Natural killer cell (primary cell): ENCODE results near the gene FBXW4. TPM values are rescaled to one million over a fixed set of nuclear protein-coding genes. Genes with fewer than 3 reads are reported as not detected.

Experiments used
- ATAC-seq, 3 donors: fragments of 150-1000 bp in 2 of 3; fragments of 200-7000 bp in 1 of 3; cut with Tn5 transposase; 1 replicate in 1 of 3; 2 replicates in 2 of 3; pipeline ENCODE4 v1.10.0; 2021; ENCODE audit warnings: mild to moderate bottlenecking in 2 of 3, moderate library complexity in 2 of 3
- DNase-seq, 2 donors: peaks; one replicate each; pipeline versions ENCODE4 v3.0.0 to v3.0.0-alpha.2; 2013 to 2021; ENCODE audit warnings: mixed read lengths in 1 of 2
- H3K27ac ChIP-seq: one replicate; pipeline ENCODE4 v1.5.1; 2013; ENCODE audit warnings: mild to moderate bottlenecking, low read length
- H3K27me3 ChIP-seq: one replicate; pipeline ENCODE4 v1.6.1; 2013; ENCODE audit warnings: low read length; ENCODE audit not compliant: control insufficient read depth, insufficient read depth
- H3K36me3 ChIP-seq: one replicate; pipeline ENCODE4 v1.6.1; 2013; ENCODE audit warnings: low read length; ENCODE audit not compliant: control insufficient read depth, insufficient read depth
- H3K4me1 ChIP-seq: one replicate; pipeline ENCODE4 v1.6.1; 2013; ENCODE audit warnings: low read length; ENCODE audit not compliant: control insufficient read depth, insufficient read depth
- H3K4me3 ChIP-seq: one replicate; pipeline ENCODE4 v1.5.1; 2013; ENCODE audit warnings: low read length
- H3K9me3 ChIP-seq: one replicate; pipeline ENCODE4 v1.6.1; 2013; ENCODE audit warnings: low read length; ENCODE audit not compliant: control insufficient read depth, insufficient read depth
- H3K27ac Mint-ChIP-seq, 2 donors: one replicate each; pipeline ENCODE4 v1.8.0; 2022; ENCODE audit warnings: mild to moderate bottlenecking in 2 of 2, mixed read lengths in 2 of 2, moderate library complexity in 1 of 2
- H3K27me3 Mint-ChIP-seq, 2 donors: one replicate each; pipeline ENCODE4 v1.8.0; 2022; ENCODE audit warnings: low read depth in 2 of 2, mixed read lengths in 2 of 2
- H3K36me3 Mint-ChIP-seq: one replicate; pipeline ENCODE4 v1.8.0; 2022; ENCODE audit warnings: mixed read lengths
- H3K4me1 Mint-ChIP-seq, 2 donors: one replicate each; pipeline ENCODE4 v1.8.0; 2022; ENCODE audit warnings: mixed read lengths in 2 of 2
- H3K4me3 Mint-ChIP-seq: one replicate; pipeline ENCODE4 v1.8.0; 2022; ENCODE audit warnings: mild to moderate bottlenecking, moderate library complexity, mixed read lengths
- H3K9me3 Mint-ChIP-seq, 2 donors: one replicate each; pipeline ENCODE4 v1.8.0; 2022; ENCODE audit warnings: mixed read lengths in 2 of 2
- CTCF ChIP-seq: fragments of 200-600 bp; IDR thresholded peaks from one replicate; pipeline ENCODE4 v1.8.0; 2022; ENCODE audit warnings: antibody characterized with exemption
- WGBS: methylation state at CpG from one replicate; pipeline ENCODE4 v1.1.7; 2013; ENCODE audit warnings: missing lambda C conversion rate; ENCODE audit not compliant: insufficient coverage; 5-methylcytosine and 5-hydroxymethylcytosine counted together
- intact Hi-C: fragments of 100-400 bp; cut with micrococcal nuclease; formaldehyde crosslinking; loops from one replicate; pipeline ENCODE4 v1.14.2; 2022
- total RNA-seq, 4 donors: library from RNA; stranded (reverse); fragments of 120-200 nt in 1 of 4; gene quantifications; one replicate each; pipeline versions ENCODE4 v1.2.3 to v1.2.4, GENCODE V29; 2013 to 2022

Gene FBXW4
- total RNA-seq, 3 donors from 2014 or later (not counting 1 experiment from before 2014, with no cell fraction given), result 85.9 to 106 (median 91.9) TPM

GRCh38 chr10:101577121-101577871 lies 117.7 kb downstream of the FBXW4 start:
- Histone ChIP-seq H3K36me3 (peaks cover 21% of the 10 kb centered on the region), H3K27me3 (no peaks in the 10 kb centered on the region), H3K27ac (no peak overlapping the region), H3K4me3 (no peak overlapping the region), H3K4me1 (no peaks in the 10 kb centered on the region), H3K9me3 (no peaks in the 10 kb centered on the region)
- ATAC-seq, result no peak
- no peaks in the 10 kb centered on the region for H3K36me3 Mint-ChIP-seq
- TF ChIP-seq CTCF, result no peak
- H3K27me3 Mint-ChIP-seq, result no peaks in the 10 kb centered on the region
- H3K4me1 Mint-ChIP-seq, result peaks cover 0 to 4% of the 10 kb centered on the region in 2 donors
- intact Hi-C loops, result no loop called here
- H3K4me3 Mint-ChIP-seq, result no peak overlapping the region
- no peak for DNase-seq
- no peaks in the 10 kb centered on the region for H3K9me3 Mint-ChIP-seq
- no peak overlapping the region for H3K27ac Mint-ChIP-seq
- 95% methylated on average over 7 of the region's 7 CpGs for WGBS

GRCh38 chr10:101576211-101576863 lies 118.6 kb downstream of the FBXW4 start:
- Histone ChIP-seq H3K27ac (no peak overlapping the region), H3K27me3 (no peaks in the 10 kb centered on the region), H3K4me1 (no peaks in the 10 kb centered on the region), H3K36me3 (peaks cover 15% of the 10 kb centered on the region), H3K9me3 (no peaks in the 10 kb centered on the region), H3K4me3 (no peak overlapping the region)
- no peaks in the 10 kb centered on the region for H3K9me3 Mint-ChIP-seq
- no peak overlapping the region for H3K27ac Mint-ChIP-seq
- no peak for ATAC-seq
- intact Hi-C loops, result no loop called here
- H3K27me3 Mint-ChIP-seq, result no peaks in the 10 kb centered on the region
- TF ChIP-seq CTCF, result no peak
- peaks cover 0 to 4% of the 10 kb centered on the region in 2 donors for H3K4me1 Mint-ChIP-seq
- no peak overlapping the region for H3K4me3 Mint-ChIP-seq
- DNase-seq, result no peak
- WGBS, result 93% methylated on average over 5 of the region's 7 CpGs
- H3K36me3 Mint-ChIP-seq, result no peaks in the 10 kb centered on the region

- Mint-ChIP-seq H3K36me3 (no peaks in the 10 kb centered on the region), H3K4me1 (peaks cover 0 to 4% of the 10 kb centered on the region in 2 donors), H3K27ac (no peak overlapping the region), H3K27me3 (no peaks in the 10 kb centered on the region), H3K4me3 (no peak overlapping the region), H3K9me3 (no peaks in the 10 kb centered on the region)
- Histone ChIP-seq H3K9me3 (no peaks in the 10 kb centered on the region), H3K4me1 (peaks cover 4% of the 10 kb centered on the region), H3K4me3 (no peak overlapping the region), H3K36me3 (peaks cover 11% of the 10 kb centered on the region), H3K27ac (no peak overlapping the region), H3K27me3 (no peaks in the 10 kb centered on the region)
- no peak for DNase-seq
- WGBS, result 90% methylated on average over 7 of the region's 7 CpGs
- no peak for TF ChIP-seq CTCF
- intact Hi-C loops, result no loop called here
- no peak for ATAC-seq
Observed at GRCh38 chr10:101575580-101576210, 119.3 kb downstream of the FBXW4 start.
